ENCODE results near the gene LOXHD1.

- TF ChIP-seq RAD51 (IDR thresholded peaks at IDR 0.05; ENCODE audit: borderline replicate concordance) (no peak), SP5 (CRISPR knock-in tag; IDR thresholded peaks at IDR 0.05; ENCODE audit: borderline replicate concordance, low read depth) (no peak), KDM4B (CRISPR knock-in tag; IDR thresholded peaks at IDR 0.05) (no peak), CEBPG (CRISPR knock-in tag; IDR thresholded peaks at IDR 0.05) (no peak), CBX5 (CRISPR knock-in tag; IDR thresholded peaks at IDR 0.05; ENCODE audit: borderline replicate concordance) (no peak), NR2C2 (CRISPR knock-in tag; IDR thresholded peaks at IDR 0.05; ENCODE audit: borderline replicate concordance) (no peak)
Measured at GRCh38 chr18:46615720-46616119, 41.3 kb downstream of the LOXHD1 start.
